ENCODE data around the gene ZNF76. TPM values are rescaled to one million over a fixed set of nuclear protein-coding genes. Genes with fewer than 3 reads are reported as not detected.
"Not testable (repeated sequence)": the region's sequence is repeated elsewhere in the genome, so short reads cannot be mapped to it uniquely, and the experiment has no call there.

The ZNF76 gene
- total RNA-seq, 1 donor from 2014 or later: 32.8 TPM

GRCh38 chr6:35298625-35299140 is 39.1 kb downstream of the ZNF76 start:
- Mint-ChIP-seq H3K9me3 (no peaks in the 10 kb centered on the region), H3K27me3 (ENCODE audit: insufficient read depth) (no peaks in the 10 kb centered on the region), H3K36me3 (ENCODE audit: low read depth) (peaks cover 29% of the 10 kb centered on the region), H3K4me1 (ENCODE audit: low read depth) (peaks cover 55% of the 10 kb centered on the region), H3K27ac (peak overlapping the region; percentile 98), H3K4me3 (peak overlapping the region; percentile 88)
- intact Hi-C loops (cut with micrococcal nuclease): loop anchor here (1.0 to 5.0 kb wide), 2 partner anchors 70 to 411 kb away; partner anchors contain the start of genes ANKS1A and TAF11
- DNase-seq (ENCODE audit: low spot score): no peak

- Mint-ChIP-seq H3K36me3 (ENCODE audit: low read depth) (peaks cover 32% of the 10 kb centered on the region), H3K4me1 (ENCODE audit: low read depth) (peaks cover 65% of the 10 kb centered on the region), H3K27ac (peak overlapping the region; percentile 98), H3K4me3 (peak overlapping the region; percentile 88), H3K9me3 (no peaks in the 10 kb centered on the region), H3K27me3 (ENCODE audit: insufficient read depth) (no peaks in the 10 kb centered on the region)
- intact Hi-C loops (cut with micrococcal nuclease): loop anchor here (5.0 kb wide), 1 partner anchor 412 kb away; the partner anchor contains the start of genes ANKS1A and TAF11
- DNase-seq (ENCODE audit: low spot score): no peak
These were observed 40.1 kb downstream of the ZNF76 start for GRCh38 chr6:35299674-35300073.

- peak overlapping the region; percentile 88 for H3K4me3 Mint-ChIP-seq
- H3K4me1 Mint-ChIP-seq (ENCODE audit: low read depth): peaks cover 65% of the 10 kb centered on the region
- H3K36me3 Mint-ChIP-seq (ENCODE audit: low read depth): peaks cover 32% of the 10 kb centered on the region
- intact Hi-C loops (cut with micrococcal nuclease): no loop called here
- H3K27me3 Mint-ChIP-seq (ENCODE audit: insufficient read depth): no peaks in the 10 kb centered on the region
- peak overlapping the region; percentile 98 for H3K27ac Mint-ChIP-seq
- no peaks in the 10 kb centered on the region for H3K9me3 Mint-ChIP-seq
- no peak for DNase-seq (ENCODE audit: low spot score)
These were observed 41.3 kb downstream of the ZNF76 start for GRCh38 chr6:35300848-35301247.

- Mint-ChIP-seq H3K4me3 (peak overlapping the region; percentile 87), H3K27ac (peak overlapping the region; percentile 98), H3K4me1 (ENCODE audit: low read depth) (peaks cover 69% of the 10 kb centered on the region), H3K9me3 (no peaks in the 10 kb centered on the region), H3K36me3 (ENCODE audit: low read depth) (peaks cover 43% of the 10 kb centered on the region), H3K27me3 (ENCODE audit: insufficient read depth) (no peaks in the 10 kb centered on the region)
- intact Hi-C loops (cut with micrococcal nuclease): loop anchor here (1.0 to 2.0 kb wide), 6 partner anchors 9 to 166 kb away; partner anchors contain the start of genes FANCE, PPARD, RPL10A and ZNF76
- peak; percentile 87 for DNase-seq (ENCODE audit: low spot score)
These were observed 43.2 kb downstream of the ZNF76 start for GRCh38 chr6:35302604-35303241.

- no peaks in the 10 kb centered on the region for H3K27me3 Mint-ChIP-seq (ENCODE audit: insufficient read depth)
- peak overlapping the region; percentile 71 for H3K27ac Mint-ChIP-seq
- no peak for DNase-seq (ENCODE audit: low spot score)
- H3K9me3 Mint-ChIP-seq: no peaks in the 10 kb centered on the region
- H3K4me3 Mint-ChIP-seq: peak overlapping the region; percentile 87
- intact Hi-C loops (cut with micrococcal nuclease): no loop called here
- H3K4me1 Mint-ChIP-seq (ENCODE audit: low read depth): peaks cover 75% of the 10 kb centered on the region
- peaks cover 49% of the 10 kb centered on the region for H3K36me3 Mint-ChIP-seq (ENCODE audit: low read depth)
These were observed 44.8 kb downstream of the ZNF76 start for GRCh38 chr6:35304299-35304698.

GRCh38 chr6:35305117-35305516 is 45.6 kb downstream of the ZNF76 start:
- Mint-ChIP-seq H3K36me3 (ENCODE audit: low read depth) (peaks cover 51% of the 10 kb centered on the region), H3K27me3 (ENCODE audit: insufficient read depth) (no peaks in the 10 kb centered on the region), H3K4me1 (ENCODE audit: low read depth) (peaks cover 75% of the 10 kb centered on the region), H3K9me3 (no peaks in the 10 kb centered on the region), H3K27ac (no peak overlapping the region), H3K4me3 (peak overlapping the region; percentile 33)
- intact Hi-C loops (cut with micrococcal nuclease): no loop called here
- no peak for DNase-seq (ENCODE audit: low spot score)

- intact Hi-C loops (cut with micrococcal nuclease); H3K27me3 Mint-ChIP-seq (ENCODE audit: insufficient read depth); H3K4me3 Mint-ChIP-seq; H3K9me3 Mint-ChIP-seq; H3K27ac Mint-ChIP-seq; DNase-seq (ENCODE audit: low spot score): not testable (repeated sequence)
- Mint-ChIP-seq H3K4me1 (ENCODE audit: low read depth) (peaks cover 78% of the 10 kb centered on the region), H3K36me3 (ENCODE audit: low read depth) (peaks cover 46% of the 10 kb centered on the region)
These were observed 47.6 kb downstream of the ZNF76 start for GRCh38 chr6:35307138-35307537.

GRCh38 chr6:35308543-35308942 is 49.0 kb downstream of the ZNF76 start:
- H3K27me3 Mint-ChIP-seq (ENCODE audit: insufficient read depth); intact Hi-C loops (cut with micrococcal nuclease); DNase-seq (ENCODE audit: low spot score); H3K9me3 Mint-ChIP-seq: not testable (repeated sequence)
- Mint-ChIP-seq H3K27ac (peak overlapping the region; percentile 93), H3K36me3 (ENCODE audit: low read depth) (peaks cover 54% of the 10 kb centered on the region), H3K4me1 (ENCODE audit: low read depth) (peaks cover 75% of the 10 kb centered on the region), H3K4me3 (peak overlapping the region; percentile 3)

- DNase-seq (ENCODE audit: low spot score): no peak
- Mint-ChIP-seq H3K4me3 (peak overlapping the region; percentile 69), H3K27me3 (ENCODE audit: insufficient read depth) (no peaks in the 10 kb centered on the region), H3K9me3 (no peaks in the 10 kb centered on the region), H3K27ac (peak overlapping the region; percentile 93), H3K36me3 (ENCODE audit: low read depth) (peaks cover 56% of the 10 kb centered on the region), H3K4me1 (ENCODE audit: low read depth) (peaks cover 75% of the 10 kb centered on the region)
- intact Hi-C loops (cut with micrococcal nuclease): loop anchor here (2.0 kb wide), 1 partner anchor 13 kb away; the partner anchor contains the start of gene DEF6
These were observed 50.2 kb downstream of the ZNF76 start for GRCh38 chr6:35309611-35310264.

- Mint-ChIP-seq H3K27me3 (ENCODE audit: insufficient read depth) (no peaks in the 10 kb centered on the region), H3K4me3 (peak overlapping the region; percentile 69), H3K9me3 (no peaks in the 10 kb centered on the region), H3K27ac (peak overlapping the region; percentile 93), H3K4me1 (ENCODE audit: low read depth) (peaks cover 81% of the 10 kb centered on the region), H3K36me3 (ENCODE audit: low read depth) (peaks cover 59% of the 10 kb centered on the region)
- intact Hi-C loops (cut with micrococcal nuclease): loop anchor here (2.0 kb wide), 1 partner anchor 14 kb away; the partner anchor contains the start of gene DEF6
- DNase-seq (ENCODE audit: low spot score): no peak
These were observed 50.8 kb downstream of the ZNF76 start for GRCh38 chr6:35310265-35310831.

- intact Hi-C loops (cut with micrococcal nuclease): loop anchor here (1.0 to 2.0 kb wide), 2 partner anchors 9 to 15 kb away; partner anchors contain the start of gene DEF6
- peak overlapping the region; percentile 69 for H3K4me3 Mint-ChIP-seq
- no peaks in the 10 kb centered on the region for H3K27me3 Mint-ChIP-seq (ENCODE audit: insufficient read depth)
These were observed 52.0 kb downstream of the ZNF76 start for GRCh38 chr6:35311390-35312075.

GRCh38 chr6:35312076-35312800 is 52.7 kb downstream of the ZNF76 start:
- peak overlapping the region; percentile 69 for H3K4me3 Mint-ChIP-seq
- DNase-seq (ENCODE audit: low spot score): no peak
- peaks cover 63% of the 10 kb centered on the region for H3K36me3 Mint-ChIP-seq (ENCODE audit: low read depth)
- H3K27ac Mint-ChIP-seq: peak overlapping the region; percentile 93
- H3K27me3 Mint-ChIP-seq (ENCODE audit: insufficient read depth): no peaks in the 10 kb centered on the region
- no peaks in the 10 kb centered on the region for H3K9me3 Mint-ChIP-seq
- intact Hi-C loops (cut with micrococcal nuclease): no loop called here
- H3K4me1 Mint-ChIP-seq (ENCODE audit: low read depth): peaks cover 89% of the 10 kb centered on the region

More at GRCh38 chr6:35311390-35312075, 52.0 kb downstream of the ZNF76 start:
- H3K27ac Mint-ChIP-seq: peak overlapping the region; percentile 93
- no peaks in the 10 kb centered on the region for H3K9me3 Mint-ChIP-seq
- peaks cover 64% of the 10 kb centered on the region for H3K36me3 Mint-ChIP-seq (ENCODE audit: low read depth)
- peak; percentile 49 for DNase-seq (ENCODE audit: low spot score)
- peaks cover 89% of the 10 kb centered on the region for H3K4me1 Mint-ChIP-seq (ENCODE audit: low read depth)
